Stimulated activated CD4-positive, alpha-beta T cell treated with anti-CD3 and anti-CD28 coated beads, Interleukin-12 subunit alpha, Interleukin-12 subunit beta, amount 100 ng/mL, for 4 hours (primary cell): Measurements from ENCODE around the gene AOPEP.
A peak's percentile ranks its signal among the peaks of the same experiment; 100 is the strongest.

ENCODE experiments used
- DNase-seq: peaks from one replicate; pipeline ENCODE4 v3.0.0-alpha.2; 2020

Gene AOPEP

DNA sequence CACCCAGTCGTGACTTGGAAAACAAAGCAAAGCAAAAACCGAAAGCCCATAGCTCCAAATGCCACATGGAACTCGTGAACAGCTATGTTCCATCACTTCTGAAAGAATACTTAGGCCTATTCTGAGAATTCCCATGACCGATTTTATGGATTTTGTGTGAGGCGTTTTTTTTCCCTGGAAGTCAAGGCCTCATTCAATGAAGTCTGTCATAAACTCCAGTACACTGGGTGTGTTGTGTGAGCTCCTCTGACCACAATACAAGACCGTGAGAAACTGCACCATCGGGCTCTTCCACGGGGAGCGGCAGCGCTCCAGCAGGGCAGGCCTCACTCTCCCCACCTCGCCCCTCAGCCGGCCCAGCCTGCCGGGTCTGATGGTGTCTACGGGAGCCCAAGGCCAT, 381.5 kb downstream of the AOPEP start:
- no peak for DNase-seq

DNA sequence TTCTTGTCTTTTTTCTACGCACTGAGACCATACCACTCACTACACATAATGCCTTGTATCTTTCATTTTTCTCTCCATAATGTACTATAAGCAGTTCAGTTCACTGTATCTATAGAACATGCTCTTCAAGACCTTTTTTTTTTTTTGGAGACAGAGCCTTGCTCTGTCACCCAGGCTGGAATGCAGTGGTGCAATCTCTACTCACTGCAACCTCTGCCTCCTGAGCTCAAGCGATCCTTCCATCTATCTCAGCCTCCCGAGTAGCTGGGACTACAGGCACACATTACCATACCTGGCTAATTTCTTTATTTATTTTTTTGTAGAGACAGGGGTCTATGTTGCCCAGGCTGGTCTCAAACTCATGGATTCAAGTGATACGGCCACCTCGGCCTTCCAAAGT, 382.3 kb downstream of the AOPEP start:
- no peak for DNase-seq

DNA sequence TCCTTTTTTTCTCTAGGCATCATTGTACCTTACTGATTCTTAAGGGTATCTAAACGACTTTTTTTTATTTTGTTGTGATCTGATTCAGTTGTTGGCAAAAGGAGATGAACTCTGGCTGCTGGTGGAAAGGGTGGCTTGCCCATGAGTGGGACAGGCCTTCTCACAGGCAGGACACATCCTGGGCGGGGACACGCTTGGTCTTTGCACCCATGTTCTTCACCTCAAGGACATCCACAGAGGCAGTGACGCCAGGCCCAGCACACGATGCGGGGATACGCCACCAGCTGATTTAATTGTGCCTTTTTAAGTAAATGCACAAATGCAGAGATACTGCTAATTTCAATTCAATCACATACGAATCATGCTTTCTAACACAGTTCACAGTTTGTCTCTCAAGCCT, 383.0 kb downstream of the AOPEP start:
- no peak for DNase-seq

DNA sequence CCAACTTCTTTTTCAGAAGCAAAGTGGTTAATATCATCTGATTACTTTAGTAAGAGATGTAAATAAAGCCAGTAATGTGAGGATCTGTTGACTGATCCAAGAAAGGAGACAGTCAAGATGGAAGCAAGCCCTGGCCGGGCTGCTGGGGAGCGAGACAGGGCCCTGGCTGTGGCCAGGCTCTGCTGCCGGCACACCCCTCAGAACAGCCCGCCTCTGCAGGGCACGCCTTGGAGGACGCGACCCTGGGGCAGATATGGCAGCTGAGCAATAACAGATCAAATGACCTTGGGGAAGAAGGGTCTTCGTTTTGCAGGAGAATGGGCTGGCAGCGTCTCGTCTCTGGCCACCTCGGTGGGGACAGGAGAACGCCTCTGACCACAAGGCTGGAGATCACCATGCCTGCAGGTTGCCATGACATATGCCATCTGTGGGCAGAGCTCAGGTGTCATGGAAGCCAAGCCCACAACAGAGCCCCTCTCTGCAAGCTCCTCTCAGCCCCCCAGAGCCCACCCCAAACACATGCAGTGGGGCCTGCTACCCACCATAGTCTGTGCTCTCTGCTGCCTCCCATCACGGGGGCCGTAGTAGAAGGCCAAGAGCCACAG, 384.5 kb downstream of the AOPEP start:
- DNase-seq: no peak

DNA sequence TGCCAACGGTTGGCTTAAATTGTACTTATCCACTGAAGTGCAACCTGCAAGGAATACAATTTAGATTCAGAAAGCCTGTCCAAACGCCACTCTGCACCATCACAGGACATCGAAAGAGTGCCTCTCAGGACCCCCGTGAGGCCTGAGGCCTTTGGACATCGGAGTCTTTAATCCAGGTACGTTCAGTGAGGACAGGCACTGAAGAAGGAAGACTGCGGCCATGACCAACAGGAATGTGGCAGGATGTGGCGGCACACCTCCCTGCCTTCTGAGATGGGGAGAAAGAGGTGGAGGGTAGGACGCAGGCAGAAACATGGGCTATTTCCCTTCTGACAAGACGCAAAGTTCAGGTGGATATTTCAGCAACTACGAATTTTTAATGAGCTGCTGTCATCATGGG, 385.2 kb downstream of the AOPEP start:
- no peak for DNase-seq

DNA sequence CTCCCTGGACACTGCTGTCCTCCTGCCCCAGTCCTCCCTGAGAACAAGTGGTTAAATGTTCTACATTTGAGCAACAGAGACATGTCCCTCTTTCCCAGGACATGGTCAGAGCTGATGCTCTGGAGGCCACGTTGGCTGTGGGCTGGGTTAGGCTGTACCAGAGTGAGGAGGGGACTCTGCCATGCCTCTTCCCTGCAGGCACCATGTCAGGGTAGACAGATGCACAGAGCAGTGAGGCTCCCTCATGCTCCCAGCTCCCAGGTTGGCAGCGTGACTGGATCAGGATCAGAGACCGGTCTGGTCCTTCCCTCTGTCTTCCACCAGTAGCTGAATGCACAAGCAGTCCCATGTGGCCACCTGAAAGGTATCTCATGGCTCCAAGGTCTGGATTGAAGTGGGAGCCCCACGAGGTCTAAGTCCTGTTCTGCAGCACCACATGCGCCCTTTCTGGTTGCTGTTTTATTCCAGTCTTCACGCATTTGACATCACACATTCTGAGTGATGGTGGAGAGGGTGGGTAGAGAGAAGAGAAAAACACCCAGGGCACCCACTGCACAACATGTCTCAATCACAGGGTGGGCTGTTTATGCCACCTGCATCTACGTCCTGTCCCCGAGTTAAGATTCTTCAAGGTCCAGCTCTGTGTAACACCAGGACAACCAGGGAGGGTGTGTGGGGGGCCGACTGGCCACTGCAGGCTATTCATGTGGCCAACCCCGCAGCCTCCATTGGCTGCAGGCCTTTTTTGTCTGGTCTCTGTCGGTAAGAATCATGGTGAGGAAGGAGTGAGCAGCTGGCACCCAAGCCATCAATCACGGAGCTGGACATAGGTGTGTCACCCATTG, 386.2 kb downstream of the AOPEP start:
- DNase-seq: no peak

DNA sequence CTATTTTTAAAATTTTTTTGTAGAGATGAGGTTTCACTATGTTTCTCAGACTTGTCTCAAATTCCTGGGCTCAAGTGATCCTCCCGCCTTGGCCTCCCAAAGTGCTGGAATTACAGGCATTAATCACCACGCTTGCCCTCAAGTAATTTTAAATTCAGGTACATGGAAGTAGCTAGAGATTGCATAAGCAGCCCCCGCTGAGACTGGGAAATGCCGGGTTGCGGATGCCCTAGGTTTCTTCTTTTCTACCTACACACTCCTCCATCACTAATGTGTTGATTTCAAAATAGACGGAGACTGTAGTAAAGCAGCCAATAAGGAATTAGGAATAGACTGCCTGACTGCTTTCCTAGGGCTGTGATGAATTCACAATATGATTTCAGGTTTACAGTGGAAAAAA, 388.6 kb downstream of the AOPEP start:
- no peak for DNase-seq

DNA sequence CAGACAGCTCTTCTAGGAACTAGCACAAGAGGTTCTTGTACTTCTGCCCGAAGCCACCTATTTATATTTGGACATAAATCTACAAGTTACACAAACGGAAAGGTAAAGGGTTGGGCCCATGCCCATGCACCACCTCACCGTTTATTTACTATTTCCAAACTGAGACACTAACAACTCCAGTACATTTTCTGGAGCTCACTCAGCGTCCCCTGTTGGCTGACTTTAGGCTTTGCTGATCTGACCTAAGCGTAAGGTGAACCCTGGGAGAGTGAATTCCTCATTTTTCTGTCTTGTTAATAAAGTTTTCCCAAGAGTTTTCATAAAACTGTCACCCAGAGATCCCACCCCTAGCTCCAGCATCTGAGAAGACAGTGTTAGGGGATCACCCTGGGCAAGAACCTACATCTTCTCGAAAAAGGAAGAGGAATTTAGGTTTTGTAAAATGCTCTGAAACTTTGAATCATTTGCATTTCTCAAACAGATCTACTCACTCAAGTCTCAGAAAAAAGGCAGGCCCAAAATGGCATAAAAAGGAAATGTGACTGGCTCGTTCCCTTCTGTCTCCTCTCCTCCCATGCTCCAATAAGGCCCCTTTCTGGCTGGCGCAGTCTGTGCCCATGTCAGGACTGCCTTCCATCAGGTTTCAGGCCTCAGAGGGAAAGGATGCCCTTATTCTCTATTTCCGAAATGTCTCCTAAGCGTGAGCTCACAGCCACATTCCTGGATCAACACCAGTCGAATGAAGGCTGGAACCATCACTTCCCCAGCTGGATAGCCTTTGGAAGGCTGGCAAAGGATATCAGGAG, 389.7 kb downstream of the AOPEP start:
- no peak for DNase-seq

DNA sequence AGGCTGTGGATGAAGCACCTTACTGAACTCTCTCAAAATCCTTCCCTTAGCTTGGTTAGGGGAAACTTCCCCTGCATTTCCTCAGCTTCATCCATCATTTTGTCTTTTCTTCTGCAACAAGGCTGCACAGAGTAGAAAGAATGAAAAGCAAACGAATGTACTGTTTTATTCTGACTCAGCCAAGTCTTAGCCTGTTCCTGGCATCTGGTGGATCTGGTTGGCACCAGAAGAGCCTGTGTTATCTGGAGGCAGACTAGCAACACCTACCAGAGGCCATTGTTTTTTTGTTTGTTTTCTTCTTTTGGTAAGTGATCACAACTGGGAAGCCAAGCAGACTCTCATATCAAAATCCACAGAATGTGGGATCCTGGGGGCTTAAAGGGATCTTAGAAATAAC, 390.3 kb downstream of the AOPEP start:
- no peak for DNase-seq

DNA sequence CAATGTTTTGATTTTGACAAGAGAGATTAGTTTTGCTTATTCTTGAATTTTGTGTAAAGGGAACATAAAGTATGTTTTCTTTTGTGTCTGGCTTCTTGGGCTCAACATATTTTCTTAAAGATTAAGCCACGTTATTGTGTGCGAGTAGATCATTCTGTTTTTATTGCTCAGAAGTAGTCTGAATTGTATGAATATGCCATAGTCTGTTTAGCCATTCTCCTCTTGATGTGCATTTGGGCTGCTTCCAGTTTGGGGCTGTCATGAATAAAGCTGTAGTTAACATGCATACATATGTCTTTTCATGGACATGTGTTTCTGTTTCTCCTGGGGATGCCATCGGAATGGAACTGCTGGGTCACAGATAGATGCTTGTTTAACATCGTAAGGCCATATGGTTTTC, 392.1 kb downstream of the AOPEP start:
- DNase-seq: no peak

DNA sequence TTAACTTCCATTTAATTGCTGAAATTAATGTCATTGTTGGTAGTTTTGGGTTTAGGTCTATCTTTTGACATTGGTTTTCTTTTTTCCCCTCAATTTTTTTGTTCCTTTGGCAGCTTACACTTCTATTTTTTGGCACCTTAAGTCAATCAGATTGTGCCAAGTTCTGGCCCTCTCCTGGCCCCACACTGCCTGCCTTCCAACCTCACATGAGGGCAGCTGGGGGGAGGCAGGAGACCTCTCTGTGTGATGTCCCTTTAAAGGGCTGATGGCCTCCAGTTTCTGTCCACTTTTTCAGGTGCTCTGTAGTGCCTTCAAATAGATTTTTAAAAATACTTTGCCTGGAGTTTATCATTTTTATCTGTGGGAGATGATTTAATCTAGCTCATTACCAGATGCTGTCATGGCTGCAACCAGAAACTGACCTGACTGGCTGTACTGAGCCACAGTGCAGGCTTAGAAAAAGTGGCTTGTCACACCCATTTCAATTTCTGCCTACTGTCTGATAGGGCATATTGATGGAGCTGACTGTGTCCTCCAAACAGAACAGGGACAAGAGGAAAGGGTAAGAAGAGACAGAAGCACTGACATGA, 394.4 kb downstream of the AOPEP start:
- DNase-seq: no peak

DNA sequence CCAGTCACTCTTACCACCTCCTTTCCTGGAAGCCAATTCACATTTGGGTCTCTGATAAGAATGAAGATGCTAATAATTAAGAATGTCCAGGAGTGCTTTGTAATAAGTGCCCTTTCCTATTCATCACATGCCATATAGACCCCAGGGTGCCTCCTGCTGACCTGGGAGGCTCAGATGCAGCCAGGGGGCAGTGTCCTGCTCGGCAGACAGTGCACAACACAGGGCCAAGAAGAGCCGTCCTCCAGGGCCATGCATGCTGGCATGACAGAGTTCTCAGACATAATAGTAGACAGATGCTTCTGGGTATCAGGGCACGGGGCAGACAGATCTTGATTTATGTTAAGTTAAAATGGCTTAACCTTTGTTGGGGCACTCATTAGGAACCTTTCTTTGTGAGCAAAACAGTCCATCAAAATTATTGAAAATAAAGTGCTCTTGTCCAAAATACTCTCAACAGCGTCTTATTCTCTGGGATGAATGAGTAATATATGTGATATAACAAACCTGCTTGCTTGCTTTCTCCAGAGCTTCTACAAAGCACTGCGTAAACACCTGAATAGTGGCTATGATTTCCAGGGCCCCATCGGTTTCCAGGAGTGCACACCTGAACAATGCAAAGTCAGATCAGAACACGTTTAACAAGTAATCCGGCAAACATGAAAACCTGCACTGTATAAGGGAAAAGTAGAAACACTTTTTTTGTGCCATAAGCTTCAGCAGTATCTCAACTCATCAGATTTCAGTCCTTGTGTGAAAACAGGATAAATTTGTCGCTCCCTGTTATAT, 398.3 kb downstream of the AOPEP start:
- DNase-seq: no peak

DNA sequence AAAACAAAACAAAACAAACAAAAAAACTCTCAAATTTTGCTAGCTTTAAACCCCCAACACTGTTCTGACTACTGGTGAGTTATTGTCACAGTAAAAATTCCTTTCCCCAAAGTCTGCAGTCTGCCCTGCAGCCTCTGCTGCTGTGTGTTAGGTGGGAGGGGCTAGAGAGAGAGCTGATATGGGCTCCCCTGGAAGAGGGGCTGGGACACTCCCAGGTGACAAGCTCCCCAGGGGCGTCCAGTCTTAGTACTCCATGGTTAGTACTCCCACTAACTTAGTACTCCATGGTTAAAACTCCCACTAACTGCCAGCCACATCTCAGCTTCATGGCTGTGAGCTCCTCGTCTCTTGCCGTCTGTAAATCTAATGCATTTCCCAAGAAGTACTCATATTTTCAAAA, 399.2 kb downstream of the AOPEP start:
- no peak for DNase-seq

DNA sequence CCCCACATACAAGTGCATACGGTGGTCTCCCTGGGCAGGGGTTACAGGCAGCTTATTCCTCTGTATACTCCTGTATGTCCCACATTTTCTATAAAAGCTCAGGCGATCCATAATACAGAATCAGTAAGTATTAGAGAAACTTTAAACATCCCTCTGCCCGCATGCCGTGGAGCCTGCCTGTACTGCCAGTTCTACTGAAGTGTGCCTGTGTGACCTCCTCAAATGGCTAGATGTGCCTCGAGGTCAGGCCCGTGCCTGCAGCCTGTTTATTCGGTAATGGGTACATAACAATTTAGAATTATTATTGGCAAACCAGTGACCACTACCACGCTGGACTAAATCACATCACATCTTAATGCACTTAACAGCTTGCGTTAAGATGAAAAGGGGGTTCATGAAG, 400.2 kb downstream of the AOPEP start:
- DNase-seq: no peak

DNA sequence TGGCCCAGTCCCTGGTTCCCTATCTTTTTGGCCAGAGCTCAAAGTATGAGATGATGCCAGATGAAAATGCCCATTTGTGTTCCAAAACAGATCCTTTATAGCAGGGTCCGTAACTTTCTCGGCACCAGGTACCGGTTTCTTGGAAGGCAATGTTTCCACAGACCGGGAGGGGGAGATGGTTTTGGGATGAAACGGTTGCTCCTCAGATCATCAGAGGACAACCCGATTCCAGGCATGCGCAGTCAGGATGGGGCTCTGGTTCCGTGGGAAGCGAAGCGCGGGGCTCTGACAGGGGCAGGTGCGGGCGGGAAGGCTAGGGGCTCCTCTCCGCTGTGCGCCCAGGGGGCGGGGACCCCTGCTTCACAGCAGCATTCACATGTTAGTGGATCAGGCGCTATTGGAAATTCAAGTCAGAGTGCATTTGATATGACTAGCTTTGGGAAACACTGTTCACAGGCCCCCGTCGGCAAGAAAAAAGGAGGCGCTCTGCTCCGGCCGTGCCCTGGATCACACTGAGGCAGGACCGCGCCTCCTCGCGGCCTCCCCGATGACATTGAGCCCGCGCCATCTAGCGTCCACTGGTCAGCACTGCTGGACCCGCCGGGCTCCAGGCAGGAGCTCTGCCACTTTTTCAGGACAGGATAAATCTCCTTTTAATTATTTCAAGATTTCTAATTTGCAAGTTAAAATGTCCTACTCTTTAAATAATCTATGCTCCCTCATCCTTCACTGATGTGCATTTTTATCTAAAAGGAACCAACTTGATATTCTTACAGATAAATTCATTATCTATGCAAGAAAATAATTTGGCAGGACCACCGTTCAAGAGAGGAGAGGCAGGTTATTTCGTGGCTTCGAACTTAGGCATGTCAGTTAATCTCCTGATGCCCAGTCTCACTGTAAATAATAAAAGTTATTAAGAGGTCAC, 401.0 kb downstream of the AOPEP start:
- peak; percentile 67 for DNase-seq

DNA sequence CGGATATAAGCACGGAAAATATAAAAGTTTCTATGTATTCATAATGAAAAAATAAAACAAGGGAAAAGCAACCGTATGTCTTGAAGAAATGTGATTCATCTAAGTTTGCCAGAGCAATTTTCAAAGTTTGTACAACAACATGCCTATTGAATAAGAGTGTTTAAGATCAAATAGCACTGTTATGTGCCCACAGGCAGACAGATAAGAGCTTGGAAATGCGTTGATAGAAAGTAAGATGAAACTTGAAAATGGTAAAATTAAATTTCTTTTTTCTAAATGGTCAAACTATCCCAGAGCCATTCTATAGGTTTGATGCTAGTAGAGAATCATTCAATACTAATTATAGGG, 401.7 kb downstream of the AOPEP start:
- no peak for DNase-seq

DNA sequence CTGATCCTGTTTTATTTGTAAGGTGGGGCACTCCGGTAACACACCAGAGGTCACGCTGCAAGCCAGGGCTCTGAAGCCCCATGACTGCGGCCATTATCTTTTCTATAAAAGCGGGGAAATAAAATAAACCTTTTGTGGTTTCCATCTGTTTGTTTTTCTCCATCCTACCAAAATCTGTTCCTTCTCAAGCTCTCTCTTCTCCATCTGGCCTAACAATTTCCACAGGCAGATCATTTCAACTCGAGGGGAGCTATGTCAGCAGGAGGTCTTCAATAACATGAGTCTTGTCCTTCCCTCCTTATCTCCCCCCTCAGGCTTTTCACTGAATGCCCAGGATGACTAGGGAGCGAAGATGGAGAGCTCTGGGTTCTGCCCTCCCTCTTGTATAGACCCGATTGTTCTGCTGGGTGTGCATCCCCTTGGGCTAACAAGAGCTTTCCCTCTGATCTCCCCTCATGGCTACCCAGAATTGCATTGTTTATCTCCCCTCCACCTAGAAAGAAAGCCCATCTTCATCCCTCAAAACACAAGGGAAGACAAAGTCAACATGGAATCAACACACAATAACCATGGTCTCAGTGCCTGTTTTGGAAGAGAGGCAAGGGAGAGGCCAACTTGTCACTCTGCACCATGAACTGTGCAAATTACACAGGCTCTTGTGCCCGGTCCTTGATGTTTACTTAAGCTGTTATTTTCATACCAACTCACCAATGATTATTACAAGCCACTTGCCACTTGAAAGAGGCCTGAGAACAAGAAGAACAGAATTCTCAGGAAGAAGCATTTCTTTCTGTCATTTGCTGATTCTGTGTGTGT, 403.2 kb downstream of the AOPEP start:
- DNase-seq: no peak

DNA sequence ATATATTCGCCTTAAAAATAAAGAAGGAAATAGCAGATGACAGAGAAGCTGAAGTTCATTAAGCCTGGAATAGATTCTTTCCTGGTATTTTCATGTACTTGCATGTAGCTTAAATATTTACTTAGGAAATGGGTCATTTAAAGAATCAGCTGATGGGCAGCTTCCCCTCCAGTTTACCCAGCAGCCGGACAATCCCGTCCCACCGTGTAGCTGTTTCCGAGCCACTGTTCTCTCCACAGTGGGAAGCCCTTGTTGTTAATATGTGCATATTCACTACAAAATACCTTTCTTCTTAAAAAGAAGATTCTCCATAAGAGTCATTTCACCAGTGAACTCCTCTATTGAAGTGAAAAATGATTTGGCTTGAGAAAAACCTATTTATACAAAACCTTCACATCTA, 404.0 kb downstream of the AOPEP start:
- no peak for DNase-seq

DNA sequence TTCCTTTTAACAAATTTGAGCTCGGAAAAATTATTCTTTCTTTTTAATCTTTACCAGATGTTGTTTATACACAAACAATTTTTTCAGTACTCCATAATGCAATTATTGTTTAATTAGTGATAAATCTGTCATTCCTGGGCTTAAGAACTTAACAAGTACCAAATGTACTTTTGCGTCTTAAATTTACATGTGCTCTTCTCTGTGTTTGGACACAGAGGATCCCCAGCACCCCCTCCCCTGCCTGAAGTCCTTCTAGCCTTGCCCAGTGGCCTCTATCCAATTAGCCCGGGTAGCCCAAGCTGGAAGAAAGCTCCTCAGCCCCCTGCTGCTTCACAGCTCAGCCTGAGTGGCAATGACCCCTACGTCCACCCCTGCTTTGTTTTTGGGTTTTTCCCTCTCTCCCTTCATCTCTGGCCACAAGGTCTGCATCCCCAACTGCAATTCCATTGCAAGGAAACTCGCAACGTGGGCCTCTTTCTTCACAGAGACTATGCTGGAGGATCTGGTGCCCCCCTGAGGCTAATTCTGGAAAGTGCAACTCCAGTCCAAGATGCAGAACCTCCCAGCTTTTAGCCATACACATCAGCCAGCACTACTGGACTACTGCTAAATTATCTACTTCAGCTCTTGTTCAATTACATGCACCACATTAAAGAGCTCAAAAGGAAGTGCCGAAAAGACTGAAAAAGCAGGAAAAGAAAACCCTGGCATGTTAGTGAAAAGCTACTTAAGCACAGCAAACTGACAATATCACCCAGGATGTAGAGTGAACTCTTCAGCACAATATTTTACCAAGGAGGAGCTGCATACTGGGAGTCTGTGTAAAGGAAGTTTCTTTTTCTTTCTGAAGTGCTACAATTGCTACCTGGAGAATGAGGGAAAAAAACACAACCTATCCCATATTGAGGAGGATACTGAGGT, 404.8 kb downstream of the AOPEP start:
- peak; percentile 28 for DNase-seq
